ENCODE measurements around the gene PLA2G2D. TPM values are rescaled to one million over a fixed set of nuclear protein-coding genes. Genes with fewer than 3 reads are reported as not detected.

Gene PLA2G2D
- total and polyA plus RNA-seq, 4 donors, result 0.06 to 0.14 (median 0.08) TPM; not detected in 1

DNA sequence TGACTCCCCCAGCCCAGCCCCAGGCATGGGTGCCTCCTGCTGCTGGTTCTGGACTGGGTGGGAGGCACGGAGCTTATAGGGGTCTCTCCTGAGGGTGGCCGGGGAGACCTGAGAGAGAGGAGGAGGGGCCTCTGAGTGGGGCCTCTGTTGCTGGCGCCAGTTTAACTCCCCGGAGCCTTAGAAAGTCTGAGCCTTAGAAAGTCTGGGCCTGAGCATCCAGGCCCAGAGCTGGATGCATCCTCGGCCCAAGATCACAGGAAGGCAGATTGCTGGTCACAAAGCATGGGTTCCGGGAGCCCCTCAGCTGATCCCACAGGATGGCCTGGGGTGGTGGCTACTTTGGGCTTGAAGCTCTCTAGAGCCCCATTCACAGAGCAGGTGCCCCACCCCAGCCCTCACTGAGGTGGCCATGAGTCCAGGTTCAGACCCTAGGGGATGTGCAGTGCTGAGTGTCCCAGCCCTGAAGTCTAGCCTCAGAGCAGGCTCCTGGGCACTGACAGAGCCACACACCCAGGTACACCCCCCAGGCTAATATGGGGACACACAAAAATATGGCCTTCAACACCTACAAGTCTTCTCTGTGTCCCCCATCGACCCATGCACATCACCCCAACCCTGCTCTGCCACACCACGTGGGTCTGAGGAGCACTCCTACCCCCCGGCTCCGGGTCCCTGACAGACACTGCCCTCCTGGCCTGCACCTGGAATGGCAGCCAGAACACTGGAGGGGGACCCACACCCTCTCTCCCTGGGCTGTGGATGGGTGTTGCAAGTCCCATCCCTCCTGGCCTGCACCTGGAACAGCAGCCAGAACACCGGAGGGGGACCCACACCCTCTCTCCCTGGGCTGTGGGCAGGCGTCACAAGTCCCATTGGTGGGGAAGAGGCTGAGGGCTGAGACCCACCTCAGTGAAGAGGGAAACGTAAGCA lies 29.5 kb upstream of the PLA2G2D start:
- WGBS, result 92% methylated on average over 13 of the region's 13 CpGs
- Histone ChIP-seq H3K4me1 (ENCODE audit: control insufficient read depth in 4 of 4, insufficient read depth in 4 of 4, low read length in 3 of 4) (peaks cover 7 to 19% (median 16%) of the 10 kb centered on the region in 4 donors), H3K9me3 (ENCODE audit: control insufficient read depth in 4 of 4, low read length in 3 of 4) (no peaks in the 10 kb centered on the region), H3K36me3 (ENCODE audit: control insufficient read depth in 4 of 4, insufficient read depth in 3 of 4, low read depth in 1 of 4, low read length in 3 of 4) (no peaks in the 10 kb centered on the region), H3K9ac (ENCODE audit: low read depth in 1 of 2, low read length in 2 of 2) (no peak overlapping the region), H3K4me3 (ENCODE audit: low read depth in 1 of 3, low read length in 3 of 3) (no peak overlapping the region), H3K27ac (ENCODE audit: low read depth in 1 of 2, low read length in 2 of 2) (no peak overlapping the region), H3K27me3 (ENCODE audit: control insufficient read depth in 4 of 4, insufficient read depth in 4 of 4, low read length in 3 of 4) (no peaks in the 10 kb centered on the region)
- no peak for DNase-seq (ENCODE audit: low spot score)
- no peak for TF ChIP-seq RXRA (IDR thresholded peaks at IDR 0.05)
- TF ChIP-seq, protein P1, sequence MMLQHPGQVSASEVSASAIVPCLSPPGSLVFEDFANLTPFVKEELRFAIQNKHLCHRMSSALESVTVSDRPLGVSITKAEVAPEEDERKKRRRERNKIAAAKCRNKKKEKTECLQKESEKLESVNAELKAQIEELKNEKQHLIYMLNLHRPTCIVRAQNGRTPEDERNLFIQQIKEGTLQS (IDR thresholded peaks at IDR 0.05), result no peak
- TF ChIP-seq YY1 (IDR thresholded peaks at IDR 0.05), result no peak

DNA sequence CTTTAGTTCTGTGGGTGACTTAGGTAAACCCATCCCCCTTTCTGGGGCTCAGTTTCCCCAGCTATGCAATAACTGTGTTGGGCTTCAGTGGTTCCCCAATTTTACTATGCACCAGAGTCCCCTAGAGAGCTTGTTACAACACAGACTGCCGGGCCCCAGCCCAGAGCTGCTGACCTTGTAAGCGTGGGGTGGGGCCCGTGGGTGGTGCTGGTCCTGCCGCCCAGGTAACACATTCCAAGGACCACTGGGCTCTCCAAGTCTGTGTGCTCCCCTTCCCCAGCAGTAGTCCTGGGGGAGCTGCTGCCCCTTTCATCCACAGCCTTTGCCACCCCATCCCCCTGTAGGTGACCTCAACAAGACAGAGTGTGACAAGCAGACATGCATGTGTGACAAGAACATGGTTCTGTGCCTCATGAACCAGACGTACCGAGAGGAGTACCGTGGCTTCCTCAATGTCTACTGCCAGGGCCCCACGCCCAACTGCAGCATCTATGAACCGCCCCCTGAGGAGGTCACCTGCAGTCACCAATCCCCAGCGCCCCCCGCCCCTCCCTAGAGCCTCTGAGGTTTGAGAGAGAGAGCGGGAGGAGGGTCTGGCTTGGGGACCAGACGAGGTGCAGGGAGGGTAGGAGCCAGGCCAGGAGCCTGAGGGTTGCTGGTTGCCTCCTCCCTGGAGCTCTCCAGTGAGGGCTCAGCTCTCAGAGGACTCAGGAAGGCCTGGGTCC lies 28.7 kb upstream of the PLA2G2D start:
- no peak for DNase-seq (ENCODE audit: low spot score)
- TF ChIP-seq JUND (IDR thresholded peaks at IDR 0.05) (no peak), GABPA (IDR thresholded peaks at IDR 0.05 in 1 of 2, conservative IDR thresholded peaks at IDR 0.05 in 1 of 2) (no peak), EGR1 (IDR thresholded peaks at IDR 0.05; ENCODE audit: low read depth in 2 of 2) (no peak), HNF4A (conservative IDR thresholded peaks at IDR 0.05) (no peak), RXRA (IDR thresholded peaks at IDR 0.05) (no peak), SP1 (IDR thresholded peaks at IDR 0.05) (no peak), FOXA2 (IDR thresholded peaks at IDR 0.05) (no peak), RAD21 (IDR thresholded peaks at IDR 0.05) (no peak), FOXA1 (IDR thresholded peaks at IDR 0.05) (no peak), NR2F2 (IDR thresholded peaks at IDR 0.05) (no peak), TAF1 (conservative IDR thresholded peaks at IDR 0.05) (no peak)
- TF ChIP-seq, protein P1 (IDR thresholded peaks at IDR 0.05), result no peak
- TF ChIP-seq, protein P2, sequence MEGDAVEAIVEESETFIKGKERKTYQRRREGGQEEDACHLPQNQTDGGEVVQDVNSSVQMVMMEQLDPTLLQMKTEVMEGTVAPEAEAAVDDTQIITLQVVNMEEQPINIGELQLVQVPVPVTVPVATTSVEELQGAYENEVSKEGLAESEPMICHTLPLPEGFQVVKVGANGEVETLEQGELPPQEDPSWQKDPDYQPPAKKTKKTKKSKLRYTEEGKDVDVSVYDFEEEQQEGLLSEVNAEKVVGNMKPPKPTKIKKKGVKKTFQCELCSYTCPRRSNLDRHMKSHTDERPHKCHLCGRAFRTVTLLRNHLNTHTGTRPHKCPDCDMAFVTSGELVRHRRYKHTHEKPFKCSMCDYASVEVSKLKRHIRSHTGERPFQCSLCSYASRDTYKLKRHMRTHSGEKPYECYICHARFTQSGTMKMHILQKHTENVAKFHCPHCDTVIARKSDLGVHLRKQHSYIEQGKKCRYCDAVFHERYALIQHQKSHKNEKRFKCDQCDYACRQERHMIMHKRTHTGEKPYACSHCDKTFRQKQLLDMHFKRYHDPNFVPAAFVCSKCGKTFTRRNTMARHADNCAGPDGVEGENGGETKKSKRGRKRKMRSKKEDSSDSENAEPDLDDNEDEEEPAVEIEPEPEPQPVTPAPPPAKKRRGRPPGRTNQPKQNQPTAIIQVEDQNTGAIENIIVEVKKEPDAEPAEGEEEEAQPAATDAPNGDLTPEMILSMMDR (IDR thresholded peaks at IDR 0.05; ENCODE audit: low read depth, low read length, missing input control), result no peak
- TF ChIP-seq, protein P3, sequence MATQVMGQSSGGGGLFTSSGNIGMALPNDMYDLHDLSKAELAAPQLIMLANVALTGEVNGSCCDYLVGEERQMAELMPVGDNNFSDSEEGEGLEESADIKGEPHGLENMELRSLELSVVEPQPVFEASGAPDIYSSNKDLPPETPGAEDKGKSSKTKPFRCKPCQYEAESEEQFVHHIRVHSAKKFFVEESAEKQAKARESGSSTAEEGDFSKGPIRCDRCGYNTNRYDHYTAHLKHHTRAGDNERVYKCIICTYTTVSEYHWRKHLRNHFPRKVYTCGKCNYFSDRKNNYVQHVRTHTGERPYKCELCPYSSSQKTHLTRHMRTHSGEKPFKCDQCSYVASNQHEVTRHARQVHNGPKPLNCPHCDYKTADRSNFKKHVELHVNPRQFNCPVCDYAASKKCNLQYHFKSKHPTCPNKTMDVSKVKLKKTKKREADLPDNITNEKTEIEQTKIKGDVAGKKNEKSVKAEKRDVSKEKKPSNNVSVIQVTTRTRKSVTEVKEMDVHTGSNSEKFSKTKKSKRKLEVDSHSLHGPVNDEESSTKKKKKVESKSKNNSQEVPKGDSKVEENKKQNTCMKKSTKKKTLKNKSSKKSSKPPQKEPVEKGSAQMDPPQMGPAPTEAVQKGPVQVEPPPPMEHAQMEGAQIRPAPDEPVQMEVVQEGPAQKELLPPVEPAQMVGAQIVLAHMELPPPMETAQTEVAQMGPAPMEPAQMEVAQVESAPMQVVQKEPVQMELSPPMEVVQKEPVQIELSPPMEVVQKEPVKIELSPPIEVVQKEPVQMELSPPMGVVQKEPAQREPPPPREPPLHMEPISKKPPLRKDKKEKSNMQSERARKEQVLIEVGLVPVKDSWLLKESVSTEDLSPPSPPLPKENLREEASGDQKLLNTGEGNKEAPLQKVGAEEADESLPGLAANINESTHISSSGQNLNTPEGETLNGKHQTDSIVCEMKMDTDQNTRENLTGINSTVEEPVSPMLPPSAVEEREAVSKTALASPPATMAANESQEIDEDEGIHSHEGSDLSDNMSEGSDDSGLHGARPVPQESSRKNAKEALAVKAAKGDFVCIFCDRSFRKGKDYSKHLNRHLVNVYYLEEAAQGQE (IDR thresholded peaks at IDR 0.05), result no peak
- TF ChIP-seq, protein P4, sequence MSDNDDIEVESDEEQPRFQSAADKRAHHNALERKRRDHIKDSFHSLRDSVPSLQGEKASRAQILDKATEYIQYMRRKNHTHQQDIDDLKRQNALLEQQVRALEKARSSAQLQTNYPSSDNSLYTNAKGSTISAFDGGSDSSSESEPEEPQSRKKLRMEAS (IDR thresholded peaks at IDR 0.05), result no peak
- H3K4me1 ChIP-seq (ENCODE audit: control insufficient read depth in 4 of 4, insufficient read depth in 4 of 4, low read length in 3 of 4), result peaks cover 6 to 14% (median 12%) of the 10 kb centered on the region in 4 donors
- no peaks in the 10 kb centered on the region for H3K27me3 ChIP-seq (ENCODE audit: control insufficient read depth in 4 of 4, insufficient read depth in 4 of 4, low read length in 3 of 4)
- H3K27ac ChIP-seq (ENCODE audit: low read depth in 1 of 2, low read length in 2 of 2), result no peak overlapping the region
- no peaks in the 10 kb centered on the region for H3K9me3 ChIP-seq (ENCODE audit: control insufficient read depth in 4 of 4, low read length in 3 of 4)
- H3K9ac ChIP-seq (ENCODE audit: low read depth in 1 of 2, low read length in 2 of 2), result no peak overlapping the region
- H3K4me3 ChIP-seq (ENCODE audit: low read depth in 1 of 3, low read length in 3 of 3), result no peak overlapping the region
- 89% methylated on average over 13 of the region's 13 CpGs for WGBS
- H3K36me3 ChIP-seq (ENCODE audit: control insufficient read depth in 4 of 4, insufficient read depth in 3 of 4, low read depth in 1 of 4, low read length in 3 of 4), result no peaks in the 10 kb centered on the region

Measured in liver (tissue), 9 donors.